SK-N-DZ (cell line): ENCODE results near the gene YWHAG.
A peak's percentile ranks its signal among the peaks of the same experiment; 100 is the strongest.
"Not testable (repeated sequence)": the region's sequence is repeated elsewhere in the genome, so short reads cannot be mapped to it uniquely, and the experiment has no call there.

Experiments
- DNase-seq: peaks from one replicate; pipeline ENCODE4 v3.0.0-alpha.2; 2015; ENCODE audit warnings: low spot score

Gene YWHAG

DNA sequence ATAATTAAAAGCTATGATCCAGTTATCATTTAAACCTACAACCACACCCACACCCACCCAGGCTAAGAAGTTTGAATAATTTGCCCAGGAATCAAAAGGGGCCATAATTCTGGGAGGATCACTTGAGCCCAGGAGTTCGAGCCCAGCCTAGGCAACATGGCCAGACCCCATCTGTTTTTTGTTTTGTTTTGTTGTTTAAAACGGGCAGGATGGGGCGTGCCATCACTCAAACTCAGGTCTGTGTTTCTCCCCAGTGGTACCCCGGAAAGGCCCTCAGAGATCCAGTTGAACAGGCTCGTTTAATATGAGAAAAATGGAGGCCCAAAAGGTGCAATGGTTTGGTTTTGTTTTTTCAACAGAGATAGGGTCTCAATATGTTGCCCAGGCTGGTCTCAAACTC is 33.0 kb downstream of the YWHAG start:
- no peak for DNase-seq

DNA sequence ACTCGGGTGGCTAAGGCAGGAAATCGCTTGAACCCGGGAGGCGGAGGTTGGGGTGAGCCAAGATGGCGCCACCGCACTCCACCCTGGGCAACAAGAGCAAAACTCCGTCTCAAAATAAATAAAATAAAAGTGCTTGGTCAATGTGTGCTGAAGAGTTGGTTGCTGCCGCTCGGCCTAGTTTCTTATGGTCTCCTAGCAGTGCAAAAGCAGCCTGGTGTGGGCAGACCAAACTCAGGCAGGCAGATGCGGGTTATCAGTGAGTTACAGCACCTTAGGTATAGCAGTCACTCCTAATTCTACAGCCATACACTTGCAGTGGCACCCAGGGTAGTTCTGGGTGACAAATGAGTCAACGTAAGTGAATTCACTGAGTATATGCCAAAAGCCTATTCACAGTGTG is 33.7 kb downstream of the YWHAG start:
- DNase-seq, result no peak

DNA sequence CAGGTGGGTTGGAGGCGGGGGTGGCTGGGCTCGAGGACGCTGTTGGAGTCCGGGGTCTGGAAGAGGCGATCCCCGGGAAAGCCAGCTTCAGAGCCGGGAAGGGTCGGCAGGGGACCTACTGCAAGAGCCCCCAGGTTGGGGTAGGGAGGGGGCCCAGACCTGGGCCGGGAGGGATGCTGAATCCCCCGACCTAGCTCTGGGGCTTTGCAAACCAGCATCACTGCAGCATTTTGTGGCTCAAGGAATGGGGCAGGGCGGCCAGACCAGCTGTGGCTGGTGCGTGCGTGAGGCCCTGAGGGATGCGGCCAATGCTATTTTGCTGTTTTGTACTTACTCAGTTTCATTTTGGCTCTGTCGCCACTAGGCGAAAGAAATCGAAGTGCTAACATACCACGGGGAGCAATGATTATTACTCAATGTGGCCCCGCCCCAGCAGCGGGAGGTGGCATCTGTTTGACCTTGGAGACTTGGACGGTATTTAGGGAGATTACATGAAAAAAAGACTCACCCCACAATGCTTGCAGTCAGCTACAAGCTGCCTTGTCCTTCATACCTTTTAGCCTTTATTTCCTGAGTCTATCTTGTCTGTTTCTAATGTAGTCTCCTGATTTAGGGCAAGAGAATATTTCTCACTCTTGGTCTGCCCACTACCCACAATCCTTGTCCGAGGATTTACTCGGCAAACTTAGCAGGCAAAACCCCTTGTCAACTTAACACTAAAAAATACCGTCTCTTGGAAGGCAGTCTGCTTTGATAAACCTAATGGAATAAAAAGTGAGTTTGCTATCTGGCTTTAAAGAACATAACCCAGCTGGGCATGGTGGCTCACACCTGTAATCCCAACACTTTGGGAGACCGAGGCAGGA is 40.1 kb downstream of the YWHAG start:
- DNase-seq, result peak; percentile 65

DNA sequence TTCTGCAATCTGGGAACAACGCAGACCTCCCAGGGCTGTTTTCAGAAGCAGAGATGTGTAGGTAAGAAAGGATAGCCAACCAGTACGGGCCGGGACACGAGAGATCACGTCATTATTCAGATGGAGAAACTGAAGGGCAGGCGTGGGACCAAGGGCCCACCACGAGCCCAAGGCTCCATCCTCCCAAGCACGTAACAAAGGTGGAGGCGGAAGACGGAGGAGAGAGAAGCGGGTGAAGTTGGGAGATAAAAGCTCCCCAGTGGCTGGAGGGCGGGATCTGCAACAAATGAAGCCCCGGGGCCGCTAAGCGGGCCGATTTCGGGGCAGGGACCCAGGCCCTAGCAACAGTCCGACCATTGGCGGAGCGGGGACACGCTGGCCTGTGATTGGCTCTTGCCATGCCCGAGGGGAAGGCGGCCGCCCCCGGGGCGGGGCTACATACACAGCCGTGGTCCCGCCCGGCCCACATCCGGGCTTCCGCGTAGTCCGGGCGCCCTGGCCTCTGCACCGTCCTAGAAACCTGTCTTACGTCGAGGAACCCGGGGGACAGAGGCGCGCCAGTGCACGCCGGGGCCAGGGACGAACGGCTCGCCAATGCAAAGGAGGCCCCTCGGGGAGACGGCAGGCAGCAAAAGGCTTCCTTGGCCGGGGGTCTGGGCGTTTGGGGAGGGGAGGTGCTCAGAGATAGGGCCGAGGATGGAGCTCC is 40.9 kb downstream of the YWHAG start:
- peak; percentile 97 for DNase-seq

DNA sequence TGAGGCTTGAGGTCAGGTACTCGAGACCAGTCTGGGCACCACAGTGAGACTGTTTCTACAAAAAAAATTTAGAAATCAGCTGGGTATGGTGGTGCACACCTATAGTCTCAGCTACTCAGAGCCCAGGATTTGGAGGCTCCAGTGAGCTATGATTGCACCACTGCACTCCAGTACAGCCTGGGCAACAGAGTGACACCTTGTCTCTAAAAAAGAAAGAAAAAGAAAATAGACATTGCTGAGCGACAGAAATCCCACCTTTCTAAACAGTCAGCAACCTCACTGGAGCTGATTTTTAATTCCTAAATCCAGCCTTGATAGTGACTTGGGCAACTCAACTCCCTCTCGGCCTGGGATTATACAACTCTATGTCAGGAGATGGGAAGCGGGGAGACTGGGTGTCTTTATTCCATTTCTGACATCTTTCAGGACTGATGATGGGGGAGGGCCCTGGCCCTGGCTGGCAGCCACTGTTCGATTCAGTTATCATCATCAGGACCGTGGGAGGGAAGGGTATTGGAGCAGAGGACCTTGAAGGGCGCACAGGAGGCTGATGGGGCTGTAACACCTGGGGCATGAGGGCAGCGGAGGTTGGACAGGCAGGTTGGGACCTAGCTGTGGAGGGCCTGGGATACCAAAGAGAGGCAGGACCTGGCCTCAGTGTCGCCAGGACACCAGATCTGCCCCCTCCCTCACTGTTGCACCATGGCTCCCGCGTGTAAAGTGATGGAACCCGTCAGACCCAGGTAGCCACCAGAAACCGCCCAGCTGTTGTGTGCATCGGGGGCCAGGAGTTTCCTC is 41.6 kb downstream of the YWHAG start:
- no peak for DNase-seq

DNA sequence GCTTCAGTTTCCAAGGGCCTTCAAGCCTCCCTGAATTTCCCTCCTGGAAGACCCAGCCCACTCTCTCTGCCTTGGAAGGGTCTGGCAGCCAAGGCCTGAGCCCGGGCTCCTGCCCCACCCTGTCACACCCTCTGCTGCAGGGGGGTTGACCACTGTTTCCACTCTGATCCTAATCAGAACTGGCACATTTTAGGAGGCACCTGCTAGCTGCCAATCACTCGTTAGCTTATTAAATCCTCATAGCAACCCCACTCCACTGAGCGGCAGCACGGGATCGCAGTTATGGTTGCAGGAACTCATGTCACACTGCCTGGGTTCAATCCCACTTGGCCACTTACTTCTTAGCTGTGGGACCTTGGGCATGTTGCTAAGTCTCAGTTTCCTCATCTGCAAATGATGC is 43.4 kb downstream of the YWHAG start:
- no peak for DNase-seq

DNA sequence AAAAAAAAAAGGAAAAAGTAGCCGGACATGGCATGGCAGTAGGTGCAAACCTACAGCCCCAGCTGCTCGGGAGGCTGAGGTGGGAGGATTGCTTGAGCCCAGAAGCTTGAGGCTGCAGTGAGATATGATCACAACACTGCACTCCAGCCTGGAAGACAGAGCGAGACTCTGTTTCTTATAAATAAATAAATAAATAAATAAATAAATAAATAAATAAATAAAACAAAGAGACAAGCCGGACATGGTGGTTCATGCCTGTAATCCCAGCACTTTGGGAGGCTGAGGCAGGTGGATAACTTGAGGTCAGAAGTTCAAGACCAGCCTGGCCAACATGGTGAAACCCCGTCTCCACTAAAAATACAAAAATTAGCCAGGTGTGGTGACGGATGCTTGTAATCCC is 44.1 kb downstream of the YWHAG start:
- not testable (repeated sequence) for DNase-seq

DNA sequence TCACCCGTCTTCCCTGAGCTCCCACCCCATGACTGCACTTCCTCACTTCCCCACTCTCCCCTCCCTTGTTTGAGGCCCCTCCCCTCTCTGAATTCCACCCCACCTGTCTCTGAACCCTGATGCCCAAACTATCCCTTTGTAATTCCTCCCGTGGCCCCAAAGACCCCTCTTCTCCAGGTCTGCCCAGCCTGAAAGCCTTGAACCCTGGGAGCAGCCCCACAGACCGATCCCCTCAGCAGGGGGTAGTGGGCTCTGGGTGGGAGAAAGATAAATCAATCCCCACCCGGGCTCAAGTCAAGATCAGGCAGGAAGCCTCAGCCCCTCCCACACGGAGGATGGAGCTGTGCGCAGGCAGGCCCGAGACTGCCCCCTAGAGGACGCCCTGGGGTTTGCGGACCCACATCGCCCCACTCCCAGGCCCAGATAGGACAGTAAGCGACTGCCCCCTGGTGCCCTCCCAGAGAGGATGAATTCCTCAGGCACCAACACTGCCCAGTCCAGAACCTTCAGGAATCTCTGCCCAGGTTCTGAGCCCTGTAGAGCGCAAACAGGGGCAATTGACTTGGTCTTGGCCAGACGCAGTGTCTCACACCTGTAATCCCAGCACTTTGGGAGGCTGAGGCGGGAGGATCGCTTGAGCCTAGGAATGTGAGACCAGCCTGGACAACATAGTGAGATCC is 44.6 kb downstream of the YWHAG start:
- DNase-seq, result peak; percentile 93

DNA sequence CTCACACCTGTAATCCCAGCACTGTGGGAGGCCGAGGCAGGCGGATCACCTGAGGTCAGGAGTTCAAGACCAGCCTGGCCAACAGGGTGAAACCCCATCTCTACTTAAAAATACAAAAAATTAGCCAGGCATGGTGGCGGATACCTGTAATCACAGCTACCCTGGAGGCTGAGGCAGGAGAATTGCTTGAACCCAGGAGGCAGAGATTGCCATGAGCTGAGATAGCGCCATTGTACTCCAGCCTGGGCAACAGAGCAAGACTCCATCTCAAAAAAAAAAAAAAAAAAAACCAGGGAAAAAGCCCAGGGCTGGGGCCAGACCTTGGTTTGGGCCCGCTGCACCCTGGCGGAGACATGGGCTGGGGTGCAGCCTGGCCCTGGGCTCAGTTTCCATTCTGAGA is 47.0 kb downstream of the YWHAG start:
- not testable (repeated sequence) for DNase-seq

DNA sequence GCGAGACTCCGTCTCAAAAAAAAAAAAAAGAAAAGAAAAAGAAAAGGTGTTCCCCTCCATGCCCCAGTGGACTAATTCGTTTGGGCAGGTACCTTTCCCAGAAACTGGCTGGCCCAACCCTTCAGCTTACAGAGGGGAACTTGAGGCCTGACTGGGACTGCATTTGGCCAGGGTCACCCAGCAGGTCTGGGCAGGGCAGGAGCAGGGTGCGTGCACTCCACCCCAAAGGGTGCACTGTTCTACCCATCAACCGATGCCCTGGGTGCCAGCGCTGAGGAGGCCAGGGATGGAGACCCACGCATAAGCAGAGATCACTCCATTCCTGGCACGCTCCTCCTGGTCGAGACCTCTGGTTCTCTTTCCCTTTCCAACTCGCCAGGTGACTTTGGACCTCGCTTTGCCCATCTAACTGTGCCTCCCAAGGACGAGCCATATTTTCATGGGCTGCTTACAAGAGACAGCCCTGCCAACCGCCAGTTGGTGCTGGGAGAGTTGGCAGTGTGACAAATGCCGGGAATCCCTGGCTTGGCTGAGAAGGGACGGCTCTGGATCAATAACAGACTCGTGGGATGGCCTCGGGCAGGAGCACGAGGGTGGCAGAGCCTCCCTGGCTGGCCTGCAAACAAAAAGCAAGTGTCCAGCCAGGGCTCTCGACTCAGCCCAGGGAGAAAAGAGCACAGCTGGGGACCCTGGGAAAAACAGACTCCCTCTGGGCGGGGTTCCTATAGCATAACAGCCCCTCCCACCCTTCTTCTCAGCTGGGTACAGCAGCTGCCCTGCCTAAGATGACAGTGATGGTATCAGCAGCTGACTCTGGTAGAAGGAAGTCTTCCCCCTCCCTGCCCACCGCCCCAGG is 48.5 kb downstream of the YWHAG start:
- DNase-seq, result peak; percentile 77

DNA sequence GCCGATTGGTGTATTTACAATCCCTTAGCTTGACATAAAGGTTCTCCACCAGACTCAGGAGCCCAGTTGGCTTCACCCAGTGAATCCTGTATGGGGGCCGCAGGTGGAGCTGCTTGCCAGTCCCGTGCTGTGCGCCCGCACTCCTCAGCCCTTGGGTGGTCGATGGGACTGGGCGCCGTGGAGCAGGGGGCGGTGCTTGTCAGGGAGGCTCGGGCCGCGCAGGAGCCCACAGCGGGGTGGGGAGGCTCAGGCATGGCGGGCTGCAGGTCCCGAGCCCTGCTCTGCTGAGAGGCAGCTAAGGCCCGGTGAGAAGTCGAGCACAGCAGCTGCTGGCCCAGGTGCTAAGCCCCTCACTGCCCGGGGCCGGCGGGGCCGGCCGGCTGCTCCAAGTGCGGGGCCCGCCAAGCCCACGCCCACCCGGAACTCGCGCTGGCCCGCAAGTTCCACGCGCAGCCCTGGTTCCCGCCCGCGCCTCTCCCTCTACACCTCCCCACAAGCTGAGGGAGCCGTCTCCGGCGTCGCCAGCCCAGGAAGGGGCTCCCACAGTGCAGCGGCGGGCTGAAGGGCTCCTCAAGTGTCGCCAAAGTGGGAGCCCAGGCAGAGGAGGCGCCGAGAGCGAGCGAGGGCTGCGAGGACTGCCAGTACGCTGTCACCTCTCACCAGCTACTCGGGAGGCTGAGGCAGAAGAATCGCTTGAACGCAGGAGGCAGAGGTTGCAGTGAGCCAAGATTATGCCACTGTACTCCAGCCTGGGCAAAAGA is 49.3 kb downstream of the YWHAG start:
- not testable (repeated sequence) for DNase-seq

DNA sequence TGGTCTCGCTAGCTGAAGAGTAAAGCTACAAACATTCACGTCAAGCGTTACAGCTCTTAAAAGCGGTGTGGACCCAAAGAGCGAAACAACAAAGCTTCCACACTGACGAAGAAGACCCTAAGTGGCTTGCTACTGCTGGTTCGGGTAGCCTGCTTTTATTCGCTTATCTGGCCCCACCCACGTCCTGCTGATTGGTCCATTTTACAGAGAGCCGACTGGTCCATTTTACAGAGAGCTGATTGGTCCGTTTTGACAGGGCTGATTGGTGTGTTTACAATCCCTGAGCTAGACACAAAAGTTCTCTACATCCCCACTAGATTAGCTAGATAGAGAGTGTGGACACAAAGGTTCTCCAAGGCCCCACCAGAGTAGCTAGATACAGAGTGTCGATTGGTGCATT is 49.9 kb downstream of the YWHAG start:
- not testable (repeated sequence) for DNase-seq

DNA sequence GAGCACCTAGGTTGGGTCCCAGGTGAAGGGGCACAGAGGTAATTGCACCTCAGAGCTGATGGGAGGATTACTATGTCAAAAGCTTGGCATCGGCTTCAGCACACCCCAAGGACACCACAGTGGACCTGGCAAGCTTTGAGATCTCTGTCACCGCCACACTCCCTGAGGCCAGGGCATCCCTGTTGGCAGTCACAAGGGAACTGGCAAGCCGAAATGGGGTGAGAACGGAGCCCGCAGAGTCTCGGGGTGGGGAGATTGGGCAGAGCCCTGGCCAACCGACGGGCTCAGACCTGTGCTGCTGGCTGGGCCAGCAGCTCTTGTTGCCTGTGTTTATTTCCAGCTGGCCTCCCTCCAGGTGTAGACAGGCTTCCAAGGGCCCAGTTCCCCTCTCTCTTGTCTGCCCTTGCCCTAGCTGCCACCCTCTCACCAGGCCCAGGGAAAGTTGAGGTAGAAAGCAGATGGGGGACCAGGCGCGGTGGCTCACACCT is 53.9 kb downstream of the YWHAG start:
- no peak for DNase-seq

DNA sequence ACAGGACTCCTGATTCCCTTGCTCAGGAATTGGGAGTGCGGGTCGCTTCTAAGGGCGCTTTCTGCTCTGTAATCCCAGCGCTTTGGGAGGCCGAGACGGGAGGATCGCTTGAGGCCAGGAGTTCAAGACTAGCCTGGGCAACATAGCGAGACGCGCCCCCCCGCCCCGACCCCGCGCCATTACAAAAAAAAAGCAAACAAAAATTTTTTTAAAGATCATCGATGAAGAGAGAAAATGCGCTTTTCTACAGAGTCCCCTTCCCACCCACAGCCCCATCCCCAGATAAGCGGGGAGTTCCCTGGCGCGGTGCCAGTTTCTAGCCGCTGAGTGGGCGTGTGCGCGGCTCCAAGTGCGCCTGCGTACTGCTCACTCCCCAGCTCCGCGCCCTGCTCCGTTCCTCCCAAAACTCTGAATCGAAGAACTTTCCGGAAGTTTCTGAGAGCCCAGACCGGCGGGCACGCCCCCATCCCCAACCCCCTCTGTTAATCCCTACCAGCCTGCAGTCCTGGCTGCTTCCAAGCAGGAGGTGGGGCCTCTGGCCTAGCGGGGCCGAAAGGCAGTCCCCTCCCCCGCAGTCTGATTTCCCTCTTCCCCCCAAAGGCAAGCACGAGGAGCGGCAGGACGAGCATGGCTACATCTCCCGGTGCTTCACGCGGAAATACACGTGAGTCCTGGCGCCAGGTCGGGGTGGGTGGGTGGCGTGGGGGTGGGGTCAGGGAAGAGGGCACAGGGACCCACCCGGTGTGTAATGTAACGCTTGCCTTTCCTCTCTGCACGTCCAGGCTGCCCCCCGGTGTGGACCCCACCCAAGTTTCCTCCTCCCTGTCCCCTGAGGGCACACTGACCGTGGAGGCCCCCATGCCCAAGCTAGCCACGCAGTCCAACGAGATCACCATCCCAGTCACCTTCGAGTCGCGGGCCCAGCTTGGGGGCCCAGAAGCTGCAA is 55.3 kb downstream of the YWHAG start:
- peak; percentile 78 for DNase-seq

DNA sequence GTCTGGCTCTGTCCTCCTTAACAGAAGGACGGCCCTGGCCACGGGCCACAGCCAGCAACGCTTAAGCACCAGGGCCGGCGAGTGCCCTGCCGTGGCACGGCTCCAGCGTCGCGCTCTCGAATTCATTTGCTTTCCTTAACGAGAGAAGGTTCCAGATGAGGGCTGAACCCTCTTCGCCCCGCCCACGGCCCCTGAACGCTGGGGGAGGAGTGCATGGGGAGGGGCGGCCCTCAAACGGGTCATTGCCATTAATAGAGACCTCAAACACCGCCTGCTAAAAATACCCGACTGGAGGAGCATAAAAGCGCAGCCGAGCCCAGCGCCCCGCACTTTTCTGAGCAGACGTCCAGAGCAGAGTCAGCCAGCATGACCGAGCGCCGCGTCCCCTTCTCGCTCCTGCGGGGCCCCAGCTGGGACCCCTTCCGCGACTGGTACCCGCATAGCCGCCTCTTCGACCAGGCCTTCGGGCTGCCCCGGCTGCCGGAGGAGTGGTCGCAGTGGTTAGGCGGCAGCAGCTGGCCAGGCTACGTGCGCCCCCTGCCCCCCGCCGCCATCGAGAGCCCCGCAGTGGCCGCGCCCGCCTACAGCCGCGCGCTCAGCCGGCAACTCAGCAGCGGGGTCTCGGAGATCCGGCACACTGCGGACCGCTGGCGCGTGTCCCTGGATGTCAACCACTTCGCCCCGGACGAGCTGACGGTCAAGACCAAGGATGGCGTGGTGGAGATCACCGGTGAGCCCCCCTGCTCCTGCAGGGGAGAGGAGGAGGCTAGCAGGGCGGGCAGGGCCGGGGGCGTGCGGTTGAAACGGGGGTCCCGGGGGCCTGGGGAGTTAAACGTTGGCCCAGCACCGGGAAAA is 56.2 kb downstream of the YWHAG start, which contains the start of gene HSPB1:
Gene HSPB1, plus strand, starts transcription at position 327 of the 855 bp plus-strand sequence. Its CDS starts 40 bp downstream, at position 367.
- DNase-seq, result peak; percentile 73

DNA sequence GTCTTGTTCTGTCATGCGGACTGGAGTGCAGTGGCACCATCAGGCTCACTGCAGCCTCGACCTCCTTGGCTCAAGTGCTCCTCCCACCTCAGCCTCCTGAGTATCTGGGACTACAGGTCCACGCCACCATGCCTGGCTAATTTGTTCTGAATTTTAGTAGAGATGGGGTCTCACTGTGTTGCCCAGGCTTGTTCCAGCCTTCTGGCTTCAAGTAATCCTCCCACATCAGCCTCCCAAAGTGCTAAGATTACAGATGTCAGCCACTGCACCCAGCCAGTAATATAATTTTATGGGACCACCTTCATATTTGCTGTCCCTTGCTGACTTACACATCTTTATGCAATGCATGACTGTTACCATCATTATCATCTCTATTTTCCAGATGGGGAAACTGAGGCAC is 57.8 kb downstream of the YWHAG start:
- no peak for DNase-seq

DNA sequence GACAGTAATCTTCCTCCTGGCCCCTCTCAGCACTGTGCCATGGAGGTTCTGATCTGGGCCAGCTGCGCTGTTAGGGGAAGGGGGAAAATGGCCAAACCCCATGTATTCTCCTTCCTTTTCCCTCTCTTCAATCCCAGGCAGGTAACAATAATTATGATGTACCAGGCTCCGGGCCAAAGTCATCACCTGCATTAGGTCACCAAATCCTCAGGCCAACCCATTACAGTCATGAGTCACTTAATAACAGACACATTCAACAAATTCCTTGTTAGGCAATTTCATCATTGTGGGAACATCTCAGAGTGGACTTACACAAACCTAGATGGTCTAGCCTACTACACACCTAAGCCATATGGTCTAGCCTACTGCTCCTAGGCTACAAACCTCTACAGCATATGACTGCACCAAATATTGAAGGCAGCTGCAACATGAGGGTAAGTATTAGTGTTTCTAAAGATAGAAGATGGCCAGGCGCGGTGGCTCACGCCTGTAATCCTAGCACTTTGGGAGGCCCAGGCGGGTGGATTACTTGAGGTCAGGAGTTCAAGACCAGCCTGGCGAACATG is 58.5 kb downstream of the YWHAG start:
- no peak for DNase-seq
